ENCODE data around the gene UBE2C. TPM values are rescaled to one million over a fixed set of nuclear protein-coding genes. Genes with fewer than 3 reads are reported as not detected.

UBE2C gene
- total and polyA plus RNA-seq, 3 experiments from 2014 or later: 124 to 130 TPM; not detected in 1

- no peak overlapping the region for H3K4me3 ChIP-seq (ENCODE audit: low read length)
- CTCF ChIA-PET: no interaction called here
- H3K27ac ChIP-seq (ENCODE audit: low read depth, low read length): no peak overlapping the region
- H3K4me1 ChIP-seq (ENCODE audit: insufficient read depth, low read length): no peaks in the 10 kb centered on the region
- no peaks in the 10 kb centered on the region for H3K27me3 Mint-ChIP-seq
- no peaks in the 10 kb centered on the region for H3K27me3 ChIP-seq (ENCODE audit: insufficient read depth, low read length, poor library complexity, severe bottlenecking)
- peaks cover 7 to 76% (median 13%) of the 10 kb centered on the region in 3 donors for H3K36me3 Mint-ChIP-seq
- no peak overlapping the region for H3K4me3 Mint-ChIP-seq
- POLR2A ChIA-PET: no interaction called here
- DNase-seq: no peak
- H3K27ac Mint-ChIP-seq: peak overlapping the region in 2 of 8 donors; percentile 73 to 90
- no peaks in the 10 kb centered on the region for H3K9me3 ChIP-seq (ENCODE audit: low read length)
- H3K36me3 ChIP-seq (ENCODE audit: insufficient read depth, low read length): peaks cover 37% of the 10 kb centered on the region
- peaks cover 3 to 19% (median 7%) of the 10 kb centered on the region in 3 donors for H3K4me1 Mint-ChIP-seq
- H3K9me3 Mint-ChIP-seq: no peaks in the 10 kb centered on the region
These were observed 36.0 kb downstream of the UBE2C start for GRCh38 chr20:45848421-45848820.

GRCh38 chr20:45848969-45849582, 36.6 kb downstream of the UBE2C start:
- CTCF ChIA-PET: no interaction called here
- Mint-ChIP-seq H3K4me1 (peaks cover 9 to 26% (median 14%) of the 10 kb centered on the region in 3 donors), H3K27me3 (no peaks in the 10 kb centered on the region), H3K27ac (peak overlapping the region in 1 of 8 donors; percentile 90), H3K36me3 (peaks cover 7 to 76% (median 15%) of the 10 kb centered on the region in 3 donors), H3K9me3 (no peaks in the 10 kb centered on the region), H3K4me3 (no peak overlapping the region)
- Histone ChIP-seq H3K27me3 (ENCODE audit: insufficient read depth, low read length, poor library complexity, severe bottlenecking) (no peaks in the 10 kb centered on the region), H3K27ac (ENCODE audit: low read depth, low read length) (no peak overlapping the region), H3K9me3 (ENCODE audit: low read length) (no peaks in the 10 kb centered on the region), H3K36me3 (ENCODE audit: insufficient read depth, low read length) (peaks cover 33% of the 10 kb centered on the region), H3K4me3 (ENCODE audit: low read length) (no peak overlapping the region), H3K4me1 (ENCODE audit: insufficient read depth, low read length) (no peaks in the 10 kb centered on the region)
- DNase-seq: no peak
- POLR2A ChIA-PET: no interaction called here

- Mint-ChIP-seq H3K27ac (peak overlapping the region in 2 of 8 donors; percentile 40 to 67), H3K4me3 (no peak overlapping the region), H3K4me1 (peaks cover 17 to 38% (median 21%) of the 10 kb centered on the region in 3 donors), H3K36me3 (peaks cover 7 to 74% (median 11%) of the 10 kb centered on the region in 3 donors), H3K9me3 (no peaks in the 10 kb centered on the region), H3K27me3 (no peaks in the 10 kb centered on the region)
- Histone ChIP-seq H3K27ac (ENCODE audit: low read depth, low read length) (no peak overlapping the region), H3K27me3 (ENCODE audit: insufficient read depth, low read length, poor library complexity, severe bottlenecking) (no peaks in the 10 kb centered on the region), H3K4me1 (ENCODE audit: insufficient read depth, low read length) (peaks cover 6% of the 10 kb centered on the region), H3K9me3 (ENCODE audit: low read length) (no peaks in the 10 kb centered on the region), H3K36me3 (ENCODE audit: insufficient read depth, low read length) (peaks cover 25% of the 10 kb centered on the region), H3K4me3 (ENCODE audit: low read length) (no peak overlapping the region)
- ChIA-PET CTCF (no interaction called here), POLR2A (no interaction called here)
- no peak for DNase-seq
These were observed 37.8 kb downstream of the UBE2C start for GRCh38 chr20:45850238-45850637.

GRCh38 chr20:45850926-45851325, 38.5 kb downstream of the UBE2C start:
- Mint-ChIP-seq H3K4me3 (no peak overlapping the region), H3K4me1 (peaks cover 20 to 45% (median 28%) of the 10 kb centered on the region in 3 donors), H3K27ac (peak overlapping the region in 1 of 8 donors; percentile 67), H3K27me3 (no peaks in the 10 kb centered on the region), H3K9me3 (no peaks in the 10 kb centered on the region), H3K36me3 (peaks cover 7 to 69% (median 11%) of the 10 kb centered on the region in 3 donors)
- CTCF ChIA-PET: no interaction called here
- H3K4me1 ChIP-seq (ENCODE audit: insufficient read depth, low read length): peaks cover 9% of the 10 kb centered on the region
- no peaks in the 10 kb centered on the region for H3K27me3 ChIP-seq (ENCODE audit: insufficient read depth, low read length, poor library complexity, severe bottlenecking)
- H3K9me3 ChIP-seq (ENCODE audit: low read length): no peaks in the 10 kb centered on the region
- no peak for DNase-seq
- H3K36me3 ChIP-seq (ENCODE audit: insufficient read depth, low read length): peaks cover 24% of the 10 kb centered on the region
- H3K4me3 ChIP-seq (ENCODE audit: low read length): no peak overlapping the region
- H3K27ac ChIP-seq (ENCODE audit: low read depth, low read length): no peak overlapping the region
- POLR2A ChIA-PET: no interaction called here

GRCh38 chr20:45851501-45851900, 39.1 kb downstream of the UBE2C start:
- Histone ChIP-seq H3K27ac (ENCODE audit: low read depth, low read length) (no peak overlapping the region), H3K27me3 (ENCODE audit: insufficient read depth, low read length, poor library complexity, severe bottlenecking) (no peaks in the 10 kb centered on the region), H3K36me3 (ENCODE audit: insufficient read depth, low read length) (peaks cover 18% of the 10 kb centered on the region), H3K4me3 (ENCODE audit: low read length) (no peak overlapping the region), H3K9me3 (ENCODE audit: low read length) (no peaks in the 10 kb centered on the region), H3K4me1 (ENCODE audit: insufficient read depth, low read length) (peaks cover 15% of the 10 kb centered on the region)
- CTCF ChIA-PET: no interaction called here
- no peaks in the 10 kb centered on the region for H3K27me3 Mint-ChIP-seq
- H3K4me1 Mint-ChIP-seq: peaks cover 23 to 50% (median 34%) of the 10 kb centered on the region in 3 donors
- DNase-seq: no peak
- peaks cover 7 to 64% (median 11%) of the 10 kb centered on the region in 3 donors for H3K36me3 Mint-ChIP-seq
- peak overlapping the region in 1 of 7 donors; percentile 42 for H3K4me3 Mint-ChIP-seq
- no peak overlapping the region for H3K27ac Mint-ChIP-seq
- POLR2A ChIA-PET: no interaction called here
- H3K9me3 Mint-ChIP-seq: no peaks in the 10 kb centered on the region

DNA sequence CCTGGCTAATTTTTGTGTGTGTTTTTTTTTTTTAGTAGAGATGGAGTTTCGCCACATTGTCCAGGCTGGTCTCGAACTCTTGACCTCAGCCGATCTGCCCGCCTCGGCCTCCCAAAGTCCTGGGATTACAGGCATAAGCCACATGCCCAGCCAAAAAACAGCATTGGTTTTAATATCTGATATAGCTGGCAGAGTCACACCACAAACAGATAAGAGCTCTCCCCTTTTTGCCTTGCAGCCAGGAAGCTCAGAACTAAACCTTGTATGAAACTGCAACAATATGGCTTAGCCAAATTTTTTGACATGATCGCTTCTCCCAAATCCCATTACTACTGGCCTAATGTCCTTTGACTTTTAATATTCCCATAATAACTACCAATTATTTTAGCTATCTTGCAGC, 39.9 kb downstream of the UBE2C start:
- no peak overlapping the region for H3K4me3 Mint-ChIP-seq
- no peak for DNase-seq
- H3K27me3 Mint-ChIP-seq: no peaks in the 10 kb centered on the region
- CTCF ChIA-PET: interaction anchor here (1.1 to 1.3 kb wide), 2 partner anchors 9 to 28 kb away, joined by 3 read pairs; partner anchors contain the start of gene ZSWIM1
- H3K4me1 Mint-ChIP-seq: peaks cover 29 to 59% (median 42%) of the 10 kb centered on the region in 3 donors
- H3K27ac Mint-ChIP-seq: no peak overlapping the region
- H3K4me3 ChIP-seq (ENCODE audit: low read length): no peak overlapping the region
- H3K27me3 ChIP-seq (ENCODE audit: insufficient read depth, low read length, poor library complexity, severe bottlenecking): no peaks in the 10 kb centered on the region
- H3K27ac ChIP-seq (ENCODE audit: low read depth, low read length): no peak overlapping the region
- peaks cover 16% of the 10 kb centered on the region for H3K36me3 ChIP-seq (ENCODE audit: insufficient read depth, low read length)
- peaks cover 7 to 66% (median 11%) of the 10 kb centered on the region in 3 donors for H3K36me3 Mint-ChIP-seq
- no peaks in the 10 kb centered on the region for H3K9me3 ChIP-seq (ENCODE audit: low read length)
- POLR2A ChIA-PET: no interaction called here
- peaks cover 18% of the 10 kb centered on the region for H3K4me1 ChIP-seq (ENCODE audit: insufficient read depth, low read length)
- no peaks in the 10 kb centered on the region for H3K9me3 Mint-ChIP-seq

- Mint-ChIP-seq H3K27ac (peak overlapping the region in 3 of 8 donors; percentile 33 to 89 (median 37)), H3K4me3 (peak overlapping the region in 2 of 7 donors; percentile 12 to 74), H3K4me1 (peaks cover 38 to 70% (median 54%) of the 10 kb centered on the region in 3 donors), H3K9me3 (no peaks in the 10 kb centered on the region), H3K27me3 (no peaks in the 10 kb centered on the region), H3K36me3 (peaks cover 7 to 63% (median 11%) of the 10 kb centered on the region in 3 donors)
- ChIA-PET CTCF (interaction anchor here (1.0 to 1.3 kb wide), 2 partner anchors 10 to 38 kb away, joined by 3 read pairs; partner anchors contain the start of gene CTSA), POLR2A (no interaction called here)
- no peak overlapping the region for H3K27ac ChIP-seq (ENCODE audit: low read depth, low read length)
- no peak overlapping the region for H3K4me3 ChIP-seq (ENCODE audit: low read length)
- peaks cover 13% of the 10 kb centered on the region for H3K36me3 ChIP-seq (ENCODE audit: insufficient read depth, low read length)
- H3K27me3 ChIP-seq (ENCODE audit: insufficient read depth, low read length, poor library complexity, severe bottlenecking): no peaks in the 10 kb centered on the region
- no peaks in the 10 kb centered on the region for H3K9me3 ChIP-seq (ENCODE audit: low read length)
- DNase-seq: no peak
- H3K4me1 ChIP-seq (ENCODE audit: insufficient read depth, low read length): peaks cover 25% of the 10 kb centered on the region
These were observed 41.0 kb downstream of the UBE2C start for GRCh38 chr20:45853484-45853883.

GRCh38 chr20:45857114-45857881, 44.9 kb downstream of the UBE2C start, which contains the start of the genes ACOT8 and ZSWIM3:
TSS of gene ACOT8 (minus strand) at chr20:45857392. CDS start at chr20:45857315, 77 bp downstream.
TSS of gene ZSWIM3 (plus strand) at chr20:45857614. CDS start at chr20:45857826, 212 bp downstream.
- Histone ChIP-seq H3K27ac (ENCODE audit: low read depth, low read length) (peak within 1 kb of the TSS; percentile 93), H3K36me3 (ENCODE audit: insufficient read depth, low read length) (peaks cover 6% of the 10 kb centered on the region), H3K4me1 (ENCODE audit: insufficient read depth, low read length) (peaks cover 30% of the 10 kb centered on the region), H3K27me3 (ENCODE audit: insufficient read depth, low read length, poor library complexity, severe bottlenecking) (no peaks in the 10 kb centered on the region), H3K9me3 (ENCODE audit: low read length) (no peaks in the 10 kb centered on the region), H3K4me3 (ENCODE audit: low read length) (peak within 1 kb of the TSS; percentile 91)
- H3K9me3 Mint-ChIP-seq: no peaks in the 10 kb centered on the region
- CTCF ChIA-PET: interaction anchor here (0.6 to 2.0 kb wide), 3 partner anchors 8 to 25 kb away, joined by 3 to 8 read pairs (median 4); partner anchors contain the start of gene ZSWIM1
- POLR2A ChIA-PET: interaction anchor here (0.6 to 2.9 kb wide), 7 partner anchors 23 to 77 kb away, joined by 3 to 29 read pairs (median 5); partner anchors contain the start of genes PCIF1 and ZSWIM1
- H3K4me3 Mint-ChIP-seq: peak within 1 kb of the TSS; percentile 89 to 99 (median 96)
- peaks cover 0 to 38% (median 10%) of the 10 kb centered on the region in 3 donors for H3K36me3 Mint-ChIP-seq
- DNase-seq: peak; percentile 84 to 98 (median 97)
- peaks cover 41 to 79% (median 71%) of the 10 kb centered on the region in 3 donors for H3K4me1 Mint-ChIP-seq
- peaks cover 0 to 2% of the 10 kb centered on the region in 2 donors for H3K27me3 Mint-ChIP-seq
- peak within 1 kb of the TSS; percentile 87 to 98 (median 98) for H3K27ac Mint-ChIP-seq

Measured in CD8-positive, alpha-beta memory T cell (primary cell).